Thoracic aorta (tissue), 2 donors: Measurements from ENCODE around the gene IL10RA. TPM values are rescaled to one million over a fixed set of nuclear protein-coding genes. Genes with fewer than 3 reads are reported as not detected.

Experiments used
- ATAC-seq: fragments of 150-250 bp; one replicate; pipeline ENCODE4 v1.8.0; 2017; ENCODE audit warnings: low read depth; ENCODE audit not compliant: insufficient number of reproducible peaks, low FRiP score
- DNase-seq: peaks from one replicate; pipeline ENCODE4 v3.0.0-alpha.2; 2020; ENCODE audit warnings: low spot score
- H3K27ac ChIP-seq, 2 donors: fragments of 200-600 bp; sonication (generic); 1 replicate in 1 of 2; 2 replicates in 1 of 2; pipeline ENCODE4 v1.5.1; 2016; ENCODE audit warnings: mild to moderate bottlenecking in 2 of 2, moderate library complexity in 2 of 2
- H3K27me3 ChIP-seq: fragments of 200-600 bp; sonication (generic); replicated peaks from 2 replicates; pipeline ENCODE4 v1.6.0; 2016; ENCODE audit warnings: mild to moderate bottlenecking; ENCODE audit not compliant: insufficient read depth
- H3K36me3 ChIP-seq: fragments of 200-600 bp; sonication (generic); one replicate; pipeline ENCODE4 v1.5.1; 2016
- H3K4me1 ChIP-seq, 2 donors: fragments of 200-600 bp; sonication (generic); 1 replicate in 1 of 2; 2 replicates in 1 of 2; pipeline versions ENCODE4 v1.5.1 to v1.6.0; 2016; ENCODE audit warnings: low read depth in 2 of 2, mild to moderate bottlenecking in 1 of 2; ENCODE audit not compliant: control insufficient read depth in 1 of 2
- H3K4me3 ChIP-seq: fragments of 200-600 bp; sonication (generic); 2 replicates; pipeline ENCODE4 v1.5.1; 2016; ENCODE audit warnings: mild to moderate bottlenecking
- H3K9me3 ChIP-seq: fragments of 200-600 bp; sonication (generic); 2 replicates; pipeline ENCODE4 v1.5.1; 2016
- CTCF ChIP-seq: fragments of 200-600 bp; sonication (generic); IDR thresholded peaks from one replicate; pipeline ENCODE4 v1.5.1; 2019; ENCODE audit warnings: antibody characterized with exemption
- total RNA-seq, 2 donors: library from RNA; depleted of rRNA; stranded (reverse); fragments of >200 nt; gene quantifications; one replicate each; pipeline versions ENCODE4 v1.1.0 to v1.2.3, GENCODE V29; 2016

Gene IL10RA
- total RNA-seq, 2 donors from 2014 or later: 36.4 to 72.6 TPM

- Histone ChIP-seq H3K27ac (peak overlapping the region in 1 of 2 donors; percentile 20), H3K36me3 (no peaks in the 10 kb centered on the region), H3K4me1 (no peaks in the 10 kb centered on the region), H3K4me3 (no peak overlapping the region), H3K27me3 (no peaks in the 10 kb centered on the region), H3K9me3 (no peaks in the 10 kb centered on the region)
- no peak for ATAC-seq
- TF ChIP-seq CTCF: no peak
- no peak for DNase-seq
Observed at GRCh38 chr11:118008271-118008911, 22.2 kb downstream of the IL10RA start.

GRCh38 chr11:118009864-118010737 lies 23.9 kb downstream of the IL10RA start:
- Histone ChIP-seq H3K27ac (peak overlapping the region in 1 of 2 donors; percentile 55), H3K4me1 (no peaks in the 10 kb centered on the region), H3K36me3 (no peaks in the 10 kb centered on the region), H3K4me3 (no peak overlapping the region), H3K27me3 (no peaks in the 10 kb centered on the region), H3K9me3 (no peaks in the 10 kb centered on the region)
- no peak for ATAC-seq
- no peak for DNase-seq
- no peak for TF ChIP-seq CTCF

- DNase-seq (no peak), ATAC-seq (no peak)
- Histone ChIP-seq H3K4me3 (no peak overlapping the region), H3K27ac (peak overlapping the region in 1 of 2 donors; percentile 55), H3K9me3 (no peaks in the 10 kb centered on the region), H3K36me3 (no peaks in the 10 kb centered on the region), H3K27me3 (no peaks in the 10 kb centered on the region), H3K4me1 (no peaks in the 10 kb centered on the region)
- TF ChIP-seq CTCF: no peak
Observed at GRCh38 chr11:118010738-118011461, 24.7 kb downstream of the IL10RA start.

GRCh38 chr11:118012083-118012669 lies 26.0 kb downstream of the IL10RA start:
- Histone ChIP-seq H3K36me3 (no peaks in the 10 kb centered on the region), H3K4me1 (no peaks in the 10 kb centered on the region), H3K27me3 (no peaks in the 10 kb centered on the region), H3K9me3 (no peaks in the 10 kb centered on the region), H3K27ac (peak overlapping the region in 1 of 2 donors; percentile 55), H3K4me3 (no peak overlapping the region)
- no peak for TF ChIP-seq CTCF
- DNase-seq (no peak), ATAC-seq (no peak)
